B cell (primary cell): ENCODE results near the gene BCAN. TPM values are rescaled to one million over a fixed set of nuclear protein-coding genes. Genes with fewer than 3 reads are reported as not detected.

ENCODE experiments used
- ATAC-seq: fragments of 200-7000 bp; cut with Tn5 transposase; one replicate; pipeline ENCODE4 v1.10.0; 2021; ENCODE audit warnings: low read depth, mild to moderate bottlenecking, moderate number of reproducible peaks, moderate library complexity
- CTCF ChIA-PET: fragments of 350-600 bp; sonication (Branson Sonifier 250); formaldehyde crosslinking; loops from one replicate; lab custom pipeline; 2021; ENCODE audit warnings: antibody characterized with exemption, inconsistent platforms; lab: Charles Lee
- POLR2A ChIA-PET: fragments of 350-600 bp; sonication (Branson Sonifier 250); formaldehyde crosslinking; loops from one replicate; lab custom pipeline; 2021; ENCODE audit warnings: antibody characterized with exemption; lab: Charles Lee
- DNase-seq: peaks from one replicate; pipeline ENCODE4 v3.0.0; 2013
- H2AFZ ChIP-seq: 2 replicates; pipeline ENCODE4 v1.6.1; 2012; ENCODE audit warnings: mild to moderate bottlenecking, low read depth, low read length; ENCODE audit not compliant: insufficient read depth, poor library complexity, severe bottlenecking
- H3K27ac ChIP-seq, 2 donors: 1 replicate in 1 of 2; 2 replicates in 1 of 2; pipeline ENCODE4 v1.5.1; 2012 to 2013; ENCODE audit warnings: low read length in 2 of 2, mild to moderate bottlenecking in 2 of 2, moderate library complexity in 1 of 2
- H3K27me3 ChIP-seq, 4 experiments: fragments of 200-600 bp in 1 of 4; sonication (generic) in 1 of 4; replicated peaks in 1 of 4; 1 replicate in 2 of 4; 2 replicates in 2 of 4; pipeline versions ENCODE4 v1.6.1 to v1.7.0; 2013 to 2016; ENCODE audit warnings: low read length in 3 of 4, mild to moderate bottlenecking in 2 of 4, mixed read lengths in 1 of 4, moderate library complexity in 1 of 4; ENCODE audit not compliant: insufficient read depth in 4 of 4, control insufficient read depth in 3 of 4; ENCODE audit errors: control extremely low read depth in 1 of 4
- H3K36me3 ChIP-seq, 2 experiments: replicated peaks in 1 of 2; 1 replicate in 1 of 2; 2 replicates in 1 of 2; pipeline versions ENCODE4 v1.6.1 to v1.7.1; 2013; ENCODE audit warnings: low read length in 1 of 2; ENCODE audit not compliant: insufficient read depth in 2 of 2, control insufficient read depth in 1 of 2; ENCODE audit errors: control extremely low read depth in 1 of 2, extremely low read depth in 1 of 2
- H3K4me1 ChIP-seq, 2 donors: fragments of 200-600 bp in 1 of 2; sonication (generic) in 1 of 2; 1 replicate in 1 of 2; 2 replicates in 1 of 2; pipeline versions ENCODE4 v1.5.1 to v1.6.1; 2013 to 2017; ENCODE audit warnings: low read length in 2 of 2; ENCODE audit not compliant: control insufficient read depth in 2 of 2, insufficient read depth in 2 of 2
- H3K4me2 ChIP-seq: replicated peaks from 2 replicates; pipeline ENCODE3; 2012; ENCODE audit warnings: mild to moderate bottlenecking, low read depth, low read length; ENCODE audit not compliant: poor library complexity, severe bottlenecking
- H3K4me3 ChIP-seq, 5 experiments: fragments of 200-600 bp in 1 of 5; sonication (generic) in 1 of 5; 1 replicate in 3 of 5; 2 replicates in 2 of 5; pipeline versions ENCODE4 v1.5.1 to v1.7.0; 2011 to 2016; ENCODE audit warnings: low read length in 4 of 5, mild to moderate bottlenecking in 4 of 5, low read depth in 2 of 5, control low read depth in 1 of 5, moderate library complexity in 1 of 5; ENCODE audit not compliant: insufficient read depth in 1 of 5; ENCODE audit errors: control extremely low read depth in 1 of 5, extremely low read depth in 1 of 5
- H3K79me2 ChIP-seq: fragments of 200-600 bp; sonication (generic); one replicate; pipeline ENCODE4 v1.6.0; 2016; ENCODE audit warnings: low read length; ENCODE audit not compliant: control insufficient read depth, insufficient read depth
- H3K9ac ChIP-seq: fragments of 200-600 bp; sonication (generic); 2 replicates; pipeline ENCODE4 v1.6.1; 2017; ENCODE audit warnings: mild to moderate bottlenecking, low read length, moderate library complexity
- H3K9me3 ChIP-seq, 3 donors: one replicate each; pipeline versions ENCODE4 v1.6.1 to v1.7.1; 2013; ENCODE audit warnings: low read length in 2 of 3; ENCODE audit not compliant: control insufficient read depth in 2 of 3, insufficient read depth in 1 of 3; ENCODE audit errors: control extremely low read depth in 1 of 3
- H4K20me1 ChIP-seq: 2 replicates; pipeline ENCODE4 v1.6.0; 2012; ENCODE audit warnings: mild to moderate bottlenecking, low read length; ENCODE audit not compliant: insufficient read depth, control insufficient read depth, poor library complexity, severe bottlenecking
- H3K27ac Mint-ChIP-seq: one replicate; pipeline ENCODE4 v1.8.0; 2021; ENCODE audit warnings: mixed read lengths
- H3K27me3 Mint-ChIP-seq: one replicate; pipeline ENCODE4 v1.8.0; 2021; ENCODE audit warnings: mixed read lengths
- H3K4me1 Mint-ChIP-seq: one replicate; pipeline ENCODE4 v1.8.0; 2021; ENCODE audit warnings: mixed read lengths
- H3K4me3 Mint-ChIP-seq: one replicate; pipeline ENCODE4 v1.8.0; 2021; ENCODE audit warnings: mixed read lengths
- H3K9me3 Mint-ChIP-seq: one replicate; pipeline ENCODE4 v1.8.0; 2022; ENCODE audit warnings: mixed read lengths; ENCODE audit not compliant: insufficient read depth
- EZH2 ChIP-seq: IDR thresholded peaks from 2 replicates; pipeline ENCODE4 v1.6.1; 2012; ENCODE audit warnings: borderline replicate concordance, low read depth, mild to moderate bottlenecking, moderate library complexity, low read length; ENCODE audit not compliant: insufficient read depth, poor library complexity, severe bottlenecking
- WGBS: methylation state at CpG from one replicate; pipeline ENCODE4 v1.1.5; 2013; ENCODE audit warnings: missing lambda C conversion rate; ENCODE audit not compliant: insufficient coverage; 5-methylcytosine and 5-hydroxymethylcytosine counted together
- intact Hi-C: fragments of 100-400 bp; cut with micrococcal nuclease; formaldehyde crosslinking; loops from one replicate; pipeline ENCODE4 v1.10.0; 2022
- polyA plus RNA-seq: library from polyadenylated mRNA; depleted of rRNA; stranded (reverse); fragments of >200 nt; gene quantifications from 2 replicates; pipeline ENCODE4 v1.2.3, GENCODE V29; 2012
- total RNA-seq, 2 donors: library from RNA; stranded (reverse); fragments of 120-200 nt in 1 of 2; gene quantifications; 1 replicate in 1 of 2; 2 replicates in 1 of 2; pipeline versions ENCODE4 v1.2.3 to v1.2.4, GENCODE V29; 2013 to 2022
- TF ChIP-seq, protein P1 (sequence below): fragments of 200-600 bp; IDR thresholded peaks from one replicate; pipeline ENCODE4 v1.8.0; 2022; ENCODE audit warnings: antibody characterized with exemption, mild to moderate bottlenecking

BCAN gene
- total and polyA plus RNA-seq, 2 donors (not counting 1 experiment from before 2014, with no cell fraction given), result not detected

DNA sequence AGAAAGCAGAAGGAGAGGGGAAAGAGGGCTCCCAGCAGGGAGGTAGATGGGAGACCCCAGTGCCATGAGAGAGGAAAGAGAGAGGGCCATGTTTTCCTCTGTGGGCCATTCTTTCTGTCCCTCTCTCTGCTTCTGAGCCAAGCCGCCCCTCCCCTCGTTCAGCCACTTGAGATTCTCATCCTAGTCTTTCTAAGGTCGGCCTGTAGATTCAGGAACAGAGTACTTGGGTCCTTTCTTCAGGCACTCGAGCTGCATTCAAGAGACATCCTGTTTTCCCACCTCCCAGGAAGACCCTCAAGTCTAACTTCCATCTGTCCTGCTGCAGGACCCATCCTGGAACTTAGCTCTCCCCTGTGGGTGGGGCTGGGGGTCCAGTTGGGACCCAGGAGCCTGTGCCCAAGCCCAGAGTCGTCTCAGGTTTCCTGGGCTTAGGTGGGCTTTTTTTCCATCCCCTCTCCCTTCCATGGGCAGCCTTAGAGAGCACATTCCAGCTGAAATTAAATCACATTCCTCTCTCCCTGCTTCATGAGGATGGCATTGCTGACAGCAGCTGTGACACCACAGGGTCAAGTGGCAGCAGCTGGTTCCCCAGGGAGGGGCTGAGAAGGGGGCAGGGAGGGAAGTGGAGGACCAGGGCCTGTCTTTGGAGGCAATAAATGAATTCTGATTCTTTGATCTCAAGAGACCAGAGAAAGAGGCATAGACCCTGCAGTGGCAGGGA lies 22.3 kb downstream of the BCAN start:
- POLR2A ChIA-PET, result no interaction called here
- no peak overlapping the region for H3K27ac Mint-ChIP-seq
- H3K4me1 Mint-ChIP-seq, result peaks cover 74% of the 10 kb centered on the region

More for the DNA sequence above, 22.3 kb downstream of the BCAN start:
- intact Hi-C loops, result no loop called here
- ATAC-seq (no peak), DNase-seq (no peak)
- TF ChIP-seq EZH2, result no peak
- TF ChIP-seq, protein P1, sequence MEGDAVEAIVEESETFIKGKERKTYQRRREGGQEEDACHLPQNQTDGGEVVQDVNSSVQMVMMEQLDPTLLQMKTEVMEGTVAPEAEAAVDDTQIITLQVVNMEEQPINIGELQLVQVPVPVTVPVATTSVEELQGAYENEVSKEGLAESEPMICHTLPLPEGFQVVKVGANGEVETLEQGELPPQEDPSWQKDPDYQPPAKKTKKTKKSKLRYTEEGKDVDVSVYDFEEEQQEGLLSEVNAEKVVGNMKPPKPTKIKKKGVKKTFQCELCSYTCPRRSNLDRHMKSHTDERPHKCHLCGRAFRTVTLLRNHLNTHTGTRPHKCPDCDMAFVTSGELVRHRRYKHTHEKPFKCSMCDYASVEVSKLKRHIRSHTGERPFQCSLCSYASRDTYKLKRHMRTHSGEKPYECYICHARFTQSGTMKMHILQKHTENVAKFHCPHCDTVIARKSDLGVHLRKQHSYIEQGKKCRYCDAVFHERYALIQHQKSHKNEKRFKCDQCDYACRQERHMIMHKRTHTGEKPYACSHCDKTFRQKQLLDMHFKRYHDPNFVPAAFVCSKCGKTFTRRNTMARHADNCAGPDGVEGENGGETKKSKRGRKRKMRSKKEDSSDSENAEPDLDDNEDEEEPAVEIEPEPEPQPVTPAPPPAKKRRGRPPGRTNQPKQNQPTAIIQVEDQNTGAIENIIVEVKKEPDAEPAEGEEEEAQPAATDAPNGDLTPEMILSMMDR, result no peak
- no peak overlapping the region for H3K27ac ChIP-seq
- no peaks in the 10 kb centered on the region for H3K36me3 ChIP-seq
- H3K79me2 ChIP-seq, result no peaks in the 10 kb centered on the region
- peak overlapping the region; percentile 41 for H3K4me3 Mint-ChIP-seq
- peak overlapping the region; percentile 44 for H3K9ac ChIP-seq
- H3K27me3 Mint-ChIP-seq, result no peaks in the 10 kb centered on the region
- H4K20me1 ChIP-seq, result no peaks in the 10 kb centered on the region
- no peaks in the 10 kb centered on the region for H3K9me3 Mint-ChIP-seq
- peak overlapping the region in 2 of 5 experiments; percentile 20 to 51 for H3K4me3 ChIP-seq
- peaks cover 61 to 69% of the 10 kb centered on the region in 2 donors for H3K4me1 ChIP-seq
- peak overlapping the region; percentile 76 for H3K4me2 ChIP-seq
- no peaks in the 10 kb centered on the region for H3K27me3 ChIP-seq
- peak overlapping the region; percentile 46 for H2AFZ ChIP-seq
- WGBS, result 67% methylated on average over 5 of the region's 5 CpGs
- CTCF ChIA-PET, result interaction anchor here (1.0 to 2.4 kb wide), 4 partner anchors 14 to 44 kb away, joined by 3 to 14 read pairs (median 6); no protein-coding TSS in a partner anchor
- H3K9me3 ChIP-seq, result peaks cover 0 to 3% (median 0%) of the 10 kb centered on the region in 3 donors
